CD14-positive monocyte (primary cell): Measurements from ENCODE around the gene PPFIBP2. TPM values are rescaled to one million over a fixed set of nuclear protein-coding genes. Genes with fewer than 3 reads are reported as not detected.

Source experiments
- DNase-seq, 3 donors: peaks; one replicate each; pipeline ENCODE4 v3.0.0-alpha.2; 2011 to 2022
- H2AFZ ChIP-seq: 2 replicates; pipeline ENCODE4 v1.6.0; 2012; ENCODE audit warnings: mild to moderate bottlenecking, low read depth, low read length, inconsistent platforms; ENCODE audit not compliant: insufficient read depth, poor library complexity, severe bottlenecking
- H3K27ac ChIP-seq, 2 donors: 1 replicate in 1 of 2; 2 replicates in 1 of 2; pipeline ENCODE4 v1.5.1; 2012 to 2013; ENCODE audit warnings: low read length in 2 of 2, control low read depth in 1 of 2, inconsistent platforms in 1 of 2, low read depth in 1 of 2, mild to moderate bottlenecking in 1 of 2
- H3K27me3 ChIP-seq, 2 donors: one replicate each; pipeline versions ENCODE4 v1.6.0 to v1.6.1; 2011 to 2013; ENCODE audit warnings: low read length in 2 of 2; ENCODE audit not compliant: control insufficient read depth in 2 of 2, insufficient read depth in 2 of 2
- H3K36me3 ChIP-seq, 2 donors: replicated peaks in 1 of 2; 1 replicate in 1 of 2; 2 replicates in 1 of 2; pipeline versions ENCODE4 v1.5.1 to v1.6.1; 2012 to 2013; ENCODE audit warnings: low read length in 2 of 2, control low read depth in 1 of 2, inconsistent platforms in 1 of 2, mild to moderate bottlenecking in 1 of 2; ENCODE audit not compliant: insufficient read depth in 2 of 2, control insufficient read depth in 1 of 2
- H3K4me1 ChIP-seq, 2 donors: 1 replicate in 1 of 2; 2 replicates in 1 of 2; pipeline versions ENCODE4 v1.5.1 to v1.6.1; 2012 to 2013; ENCODE audit warnings: low read length in 2 of 2, control low read depth in 1 of 2, inconsistent platforms in 1 of 2, mild to moderate bottlenecking in 1 of 2, moderate library complexity in 1 of 2; ENCODE audit not compliant: insufficient read depth in 2 of 2, control insufficient read depth in 1 of 2
- H3K4me2 ChIP-seq: replicated peaks from 2 replicates; pipeline ENCODE3; 2012; ENCODE audit warnings: low read length, moderate library complexity, mild to moderate bottlenecking; ENCODE audit not compliant: poor library complexity, severe bottlenecking; ENCODE audit errors: extremely low read depth
- H3K4me3 ChIP-seq, 3 experiments: fragments of 200-600 bp in 1 of 3; sonication (generic) in 1 of 3; replicated peaks in 1 of 3; 1 replicate in 2 of 3; 2 replicates in 1 of 3; pipeline ENCODE4 v1.5.1; 2011 to 2013; ENCODE audit warnings: low read length in 3 of 3, mild to moderate bottlenecking in 3 of 3, control low read depth in 2 of 3, low read depth in 2 of 3, inconsistent platforms in 1 of 3, moderate library complexity in 1 of 3
- H3K79me2 ChIP-seq: 2 replicates; pipeline ENCODE4 v1.6.0; 2012; ENCODE audit warnings: mild to moderate bottlenecking, control low read depth, inconsistent platforms, low read length, moderate library complexity; ENCODE audit not compliant: insufficient read depth
- H3K9ac ChIP-seq: 2 replicates; pipeline ENCODE4 v1.6.0; 2017; ENCODE audit warnings: low read length, mild to moderate bottlenecking; ENCODE audit not compliant: insufficient read depth, poor library complexity, severe bottlenecking
- H3K9me3 ChIP-seq, 2 donors: replicated peaks in 1 of 2; 1 replicate in 1 of 2; 2 replicates in 1 of 2; pipeline versions ENCODE4 v1.5.1 to v1.6.1; 2012 to 2013; ENCODE audit warnings: low read length in 2 of 2, control low read depth in 1 of 2; ENCODE audit not compliant: control insufficient read depth in 1 of 2, insufficient read depth in 1 of 2
- H4K20me1 ChIP-seq: 2 replicates; pipeline ENCODE4 v1.6.0; 2012; ENCODE audit warnings: mild to moderate bottlenecking, low read length, control low read depth, moderate library complexity; ENCODE audit not compliant: insufficient read depth
- H3K27ac Mint-ChIP-seq, 7 donors: one replicate each; pipeline ENCODE4 v1.8.0; 2020; ENCODE audit warnings: mild to moderate bottlenecking in 7 of 7, mixed read lengths in 7 of 7, moderate library complexity in 6 of 7, inconsistent platforms in 2 of 7
- H3K27me3 Mint-ChIP-seq, 3 donors: one replicate each; pipeline ENCODE4 v1.8.0; 2021 to 2022; ENCODE audit warnings: low read depth in 3 of 3, mild to moderate bottlenecking in 3 of 3, mixed read lengths in 3 of 3, moderate library complexity in 3 of 3, inconsistent platforms in 1 of 3
- H3K36me3 Mint-ChIP-seq, 2 donors: one replicate each; pipeline ENCODE4 v1.8.0; 2020; ENCODE audit warnings: mixed read lengths in 2 of 2, inconsistent platforms in 1 of 2, mild to moderate bottlenecking in 1 of 2
- H3K4me1 Mint-ChIP-seq: one replicate; pipeline ENCODE4 v1.8.0; 2020; ENCODE audit warnings: mild to moderate bottlenecking, mixed read lengths
- H3K4me3 Mint-ChIP-seq, 2 donors: one replicate each; pipeline ENCODE4 v1.8.0; 2020; ENCODE audit warnings: mild to moderate bottlenecking in 2 of 2, mixed read lengths in 2 of 2, moderate library complexity in 1 of 2
- H3K9me3 Mint-ChIP-seq, 7 donors: one replicate each; pipeline ENCODE4 v1.8.0; 2020 to 2022; ENCODE audit warnings: mixed read lengths in 7 of 7, mild to moderate bottlenecking in 6 of 7, moderate library complexity in 6 of 7, inconsistent platforms in 2 of 7
- whole genome bisulfite sequencing: methylation state at CpG from one replicate; pipeline ENCODE4 v1.1.5; 2013; ENCODE audit warnings: missing lambda C conversion rate; ENCODE audit not compliant: insufficient coverage; 5-methylcytosine and 5-hydroxymethylcytosine counted together
- intact Hi-C, 2 donors: fragments of 100-400 bp; cut with micrococcal nuclease; formaldehyde crosslinking; loops; one replicate each; pipeline versions ENCODE4 v1.15.0 to v1.15.1; 2023
- polyA plus RNA-seq, 3 donors: library from polyadenylated mRNA; depleted of rRNA in 1 of 3; unstranded in 2 of 3; stranded (reverse) in 1 of 3; fragments of 300-500 nt in 2 of 3; fragments of >200 nt in 1 of 3; fragmentation: Illumina TruSeq in 2 of 3; gene quantifications; 1 replicate in 2 of 3; 2 replicates in 1 of 3; pipeline ENCODE4 v1.2.3, GENCODE V29; 2012 to 2021
- TF ChIP-seq, protein P1 (sequence below): fragments of 200-600 bp; IDR thresholded peaks from one replicate; pipeline ENCODE4 v1.8.0; 2022; ENCODE audit warnings: antibody characterized with exemption, mild to moderate bottlenecking

PPFIBP2 gene
- polyA plus RNA-seq, 3 donors: 5.9 to 41.6 (median 8.6) TPM

GRCh38 chr11:7537265-7537664 is 23.5 kb downstream of the PPFIBP2 start:
- Histone ChIP-seq H3K36me3 (peaks cover 0 to 4% of the 10 kb centered on the region in 2 donors), H3K4me3 (no peak overlapping the region), H3K79me2 (no peaks in the 10 kb centered on the region), H3K4me1 (peaks cover 8 to 11% of the 10 kb centered on the region in 2 donors), H3K9me3 (no peaks in the 10 kb centered on the region), H3K27ac (no peak overlapping the region), H3K9ac (no peak overlapping the region), H3K27me3 (no peaks in the 10 kb centered on the region), H3K4me2 (no peak overlapping the region), H4K20me1 (peaks cover 98% of the 10 kb centered on the region), H2AFZ (no peak overlapping the region)
- Mint-ChIP-seq H3K4me3 (no peak overlapping the region), H3K27ac (no peak overlapping the region), H3K4me1 (peaks cover 32% of the 10 kb centered on the region), H3K9me3 (peaks cover 0 to 2% (median 0%) of the 10 kb centered on the region in 7 donors), H3K36me3 (peaks cover 6 to 23% of the 10 kb centered on the region in 2 donors), H3K27me3 (peaks cover 3 to 19% (median 18%) of the 10 kb centered on the region in 3 donors)
- TF ChIP-seq, protein P1, sequence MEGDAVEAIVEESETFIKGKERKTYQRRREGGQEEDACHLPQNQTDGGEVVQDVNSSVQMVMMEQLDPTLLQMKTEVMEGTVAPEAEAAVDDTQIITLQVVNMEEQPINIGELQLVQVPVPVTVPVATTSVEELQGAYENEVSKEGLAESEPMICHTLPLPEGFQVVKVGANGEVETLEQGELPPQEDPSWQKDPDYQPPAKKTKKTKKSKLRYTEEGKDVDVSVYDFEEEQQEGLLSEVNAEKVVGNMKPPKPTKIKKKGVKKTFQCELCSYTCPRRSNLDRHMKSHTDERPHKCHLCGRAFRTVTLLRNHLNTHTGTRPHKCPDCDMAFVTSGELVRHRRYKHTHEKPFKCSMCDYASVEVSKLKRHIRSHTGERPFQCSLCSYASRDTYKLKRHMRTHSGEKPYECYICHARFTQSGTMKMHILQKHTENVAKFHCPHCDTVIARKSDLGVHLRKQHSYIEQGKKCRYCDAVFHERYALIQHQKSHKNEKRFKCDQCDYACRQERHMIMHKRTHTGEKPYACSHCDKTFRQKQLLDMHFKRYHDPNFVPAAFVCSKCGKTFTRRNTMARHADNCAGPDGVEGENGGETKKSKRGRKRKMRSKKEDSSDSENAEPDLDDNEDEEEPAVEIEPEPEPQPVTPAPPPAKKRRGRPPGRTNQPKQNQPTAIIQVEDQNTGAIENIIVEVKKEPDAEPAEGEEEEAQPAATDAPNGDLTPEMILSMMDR: no peak
- no peak for DNase-seq
- WGBS: 93% methylated on average over 4 of the region's 6 CpGs
- intact Hi-C loops: no loop called here

- no peak overlapping the region for H3K4me3 Mint-ChIP-seq
Measured at GRCh38 chr11:7538031-7538430, 24.2 kb downstream of the PPFIBP2 start.

More at GRCh38 chr11:7538031-7538430, 24.2 kb downstream of the PPFIBP2 start:
- no peaks in the 10 kb centered on the region for H3K9me3 ChIP-seq
- H3K4me2 ChIP-seq: no peak overlapping the region
- H3K4me1 ChIP-seq: peaks cover 8 to 11% of the 10 kb centered on the region in 2 donors
- DNase-seq: no peak
- H3K79me2 ChIP-seq: no peaks in the 10 kb centered on the region
- H3K36me3 Mint-ChIP-seq: peaks cover 6 to 24% of the 10 kb centered on the region in 2 donors
- H3K9me3 Mint-ChIP-seq: peaks cover 0 to 2% (median 0%) of the 10 kb centered on the region in 7 donors
- H3K9ac ChIP-seq: no peak overlapping the region
- H3K27me3 ChIP-seq: no peaks in the 10 kb centered on the region
- H2AFZ ChIP-seq: no peak overlapping the region
- no peak overlapping the region for H3K4me3 ChIP-seq
- H4K20me1 ChIP-seq: peaks cover 98% of the 10 kb centered on the region
- intact Hi-C loops: no loop called here
- 61% methylated on average over 8 of the region's 8 CpGs for WGBS
- H3K27ac Mint-ChIP-seq: peak overlapping the region in 1 of 7 donors; percentile 7
- H3K27me3 Mint-ChIP-seq: peaks cover 3 to 21% (median 18%) of the 10 kb centered on the region in 3 donors
- H3K27ac ChIP-seq: no peak overlapping the region
- H3K4me1 Mint-ChIP-seq: peaks cover 32% of the 10 kb centered on the region
- H3K36me3 ChIP-seq: no peaks in the 10 kb centered on the region
- TF ChIP-seq, protein P1: no peak
